C4-2B (cell line): ENCODE results near the gene NEK8.

Experiments
- CTCF ChIP-seq: fragments of 450-650 bp; conservative IDR thresholded peaks from 2 replicates; pipeline ENCODE4 v1.5.1; 2017; ENCODE audit warnings: mild to moderate bottlenecking
- ZFX ChIP-seq: fragments of 450-650 bp; IDR thresholded peaks from 2 replicates; pipeline ENCODE4 v1.6.1; 2017

- TF ChIP-seq CTCF = no peak
- TF ChIP-seq ZFX = no peak
Observed at GRCh38 chr17:28756049-28756804, 27.6 kb downstream of the NEK8 start.
